HEK293T (cell line): ENCODE data around the gene EPS8L3.
A peak's percentile ranks its signal among the peaks of the same experiment; 100 is the strongest.
"Not testable (repeated sequence)": the region's sequence is repeated elsewhere in the genome, so short reads cannot be mapped to it uniquely, and the experiment has no call there.

Experiments used
- CTCF ChIA-PET: fragments of 350-600 bp; formaldehyde crosslinking; extraction: SDS; loops from one replicate; lab custom pipeline; 2021; ENCODE audit warnings: antibody characterized with exemption, inconsistent platforms; lab: Yijun Ruan, JAX
- POLR2A ChIA-PET: fragments of 350-600 bp; formaldehyde crosslinking; extraction: SDS; loops from one replicate; lab custom pipeline; 2020; ENCODE audit warnings: antibody characterized with exemption, inconsistent platforms; lab: Yijun Ruan, JAX
- DNase-seq: peaks from one replicate; pipeline ENCODE4 v3.0.0; 2012; ENCODE audit warnings: mixed read lengths; ENCODE audit errors: extremely low spot score
- ARNT ChIP-seq: fragments of 450-650 bp; IDR thresholded peaks from 2 replicates; pipeline ENCODE4 v1.6.1; 2017; ENCODE audit warnings: mild to moderate bottlenecking
- BHLHE40 ChIP-seq: fragments of 450-650 bp; IDR thresholded peaks from 2 replicates; pipeline ENCODE4 v1.6.1; 2016; ENCODE audit warnings: mild to moderate bottlenecking, moderate library complexity, borderline replicate concordance
- CTBP1 ChIP-seq: fragments of 450-650 bp; IDR thresholded peaks from 2 replicates; pipeline ENCODE4 v1.6.1; 2016; ENCODE audit warnings: borderline replicate concordance
- ELF4 ChIP-seq: fragments of 450-650 bp; IDR thresholded peaks from 2 replicates; pipeline ENCODE4 v1.6.1; 2017; ENCODE audit warnings: antibody characterized with exemption
- FOXA1 ChIP-seq: fragments of 450-650 bp; IDR thresholded peaks from 2 replicates; pipeline ENCODE4 v1.6.1; 2016; ENCODE audit warnings: mild to moderate bottlenecking
- FOXK2 ChIP-seq: fragments of 450-650 bp; IDR thresholded peaks from 2 replicates; pipeline ENCODE4 v1.6.1; 2016; ENCODE audit warnings: mild to moderate bottlenecking
- FOXM1 ChIP-seq: fragments of 450-650 bp; IDR thresholded peaks from 2 replicates; pipeline ENCODE4 v1.6.1; 2017; ENCODE audit warnings: mild to moderate bottlenecking, borderline replicate concordance
- HDGF ChIP-seq: fragments of 450-650 bp; IDR thresholded peaks from 2 replicates; pipeline ENCODE4 v1.6.1; 2017; ENCODE audit warnings: antibody characterized with exemption, borderline replicate concordance
- L3MBTL2 ChIP-seq: fragments of 450-650 bp; conservative IDR thresholded peaks from 2 replicates; pipeline ENCODE4 v1.6.1; 2016; ENCODE audit warnings: mild to moderate bottlenecking
- LEF1 ChIP-seq: fragments of 450-650 bp; IDR thresholded peaks from 2 replicates; pipeline ENCODE4 v1.6.1; 2017; ENCODE audit warnings: mild to moderate bottlenecking, borderline replicate concordance
- NFRKB ChIP-seq: fragments of 450-650 bp; IDR thresholded peaks from 2 replicates; pipeline ENCODE4 v1.6.1; 2016; ENCODE audit warnings: mild to moderate bottlenecking, moderate library complexity
- PKNOX1 ChIP-seq: fragments of 450-650 bp; IDR thresholded peaks from 2 replicates; pipeline ENCODE4 v1.6.1; 2016
- SP1 ChIP-seq: fragments of 450-650 bp; IDR thresholded peaks from 2 replicates; pipeline ENCODE4 v1.6.1; 2017
- SUZ12 ChIP-seq: fragments of 450-650 bp; IDR thresholded peaks from 2 replicates; pipeline ENCODE4 v1.6.1; 2016; ENCODE audit warnings: mild to moderate bottlenecking
- TARDBP ChIP-seq: fragments of 450-650 bp; IDR thresholded peaks from 2 replicates; pipeline ENCODE4 v1.6.1; 2016
- ZNF384 ChIP-seq: fragments of 450-650 bp; IDR thresholded peaks from 2 replicates; pipeline ENCODE4 v1.6.1; 2016

Gene EPS8L3

DNA sequence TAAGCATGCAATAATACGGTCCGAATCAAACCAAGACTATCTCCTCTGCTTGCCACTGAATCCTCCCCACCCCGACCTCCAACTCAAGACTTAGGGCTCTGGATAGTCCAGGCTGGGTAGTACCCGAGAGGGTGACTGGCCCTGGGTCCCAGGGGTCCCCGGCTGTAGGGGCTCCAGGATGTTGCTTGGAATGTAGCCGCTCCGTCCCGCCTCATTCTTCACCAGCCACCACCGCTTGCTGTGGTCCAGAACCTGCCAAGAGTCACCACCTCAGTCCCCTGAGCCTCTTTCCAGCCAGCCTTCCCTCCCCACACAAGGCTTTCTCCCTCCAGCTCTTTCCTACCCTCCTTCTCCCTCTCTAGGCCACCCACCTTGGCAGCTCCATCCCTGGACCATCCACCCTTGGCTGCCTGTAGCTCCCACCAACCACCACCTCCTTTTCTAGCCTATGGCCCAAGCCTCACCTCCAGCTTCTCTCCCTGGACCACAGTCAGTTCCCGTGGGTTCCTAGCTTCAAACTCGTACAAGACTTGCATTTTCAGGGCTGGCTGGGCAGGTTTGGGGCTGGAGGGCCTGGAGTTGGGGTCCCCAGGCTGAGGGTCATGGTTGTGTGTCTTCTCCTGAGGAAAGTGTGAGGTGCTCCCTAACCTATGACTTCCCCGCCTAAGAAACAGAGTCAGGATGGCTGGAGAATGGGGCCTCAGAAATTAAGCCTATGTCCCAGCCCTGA lies 12.0 kb downstream of the EPS8L3 start:
- POLR2A ChIA-PET, result no interaction called here
- TF ChIP-seq CTBP1, result no peak
- no peak for TF ChIP-seq FOXA1
- TF ChIP-seq HDGF, result no peak
- TF ChIP-seq NFRKB, result no peak
- TF ChIP-seq SUZ12, result no peak
- TF ChIP-seq PKNOX1, result no peak
- no peak for TF ChIP-seq ELF4
- no peak for TF ChIP-seq ZNF384
- TF ChIP-seq FOXK2, result no peak
- TF ChIP-seq L3MBTL2, result no peak
- no peak for TF ChIP-seq TARDBP
- no peak for TF ChIP-seq FOXM1
- TF ChIP-seq SP1, result no peak
- no peak for TF ChIP-seq ARNT
- no peak for TF ChIP-seq LEF1
- no peak for TF ChIP-seq BHLHE40
- DNase-seq, result no peak
- CTCF ChIA-PET, result interaction anchor here (0.8 kb wide), 1 partner anchor 192 kb away, joined by 3 read pairs; no protein-coding TSS in a partner anchor

DNA sequence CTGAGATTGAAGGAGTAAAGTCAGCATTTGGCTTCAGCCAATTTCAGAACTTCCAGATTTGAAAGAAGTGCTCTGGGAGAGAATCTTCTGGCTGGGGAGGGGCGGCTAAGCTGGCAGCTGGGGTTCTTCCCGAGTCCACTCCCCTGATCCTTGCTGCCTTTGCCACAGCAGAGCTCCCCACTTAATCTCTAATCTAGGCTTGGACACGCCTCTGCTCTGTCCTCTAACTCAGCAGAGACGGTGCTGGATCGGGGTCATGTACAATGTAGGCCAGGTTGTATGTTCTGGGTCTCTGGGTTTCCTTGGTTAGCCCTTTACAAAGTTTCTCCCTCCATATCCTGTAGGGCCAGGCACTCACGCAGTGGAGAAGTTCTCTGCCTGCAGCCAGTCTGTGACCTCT lies 12.8 kb downstream of the EPS8L3 start:
- ChIA-PET POLR2A (interaction anchor here (1.4 kb wide), 1 partner anchor 11 kb away, joined by 5 read pairs; no protein-coding TSS in a partner anchor), CTCF (interaction anchor here (0.8 kb wide), 1 partner anchor 191 kb away, joined by 3 read pairs; no protein-coding TSS in a partner anchor)
- no peak for DNase-seq
- no peak for TF ChIP-seq CTBP1
- TF ChIP-seq FOXA1, result no peak
- no peak for TF ChIP-seq FOXK2
- no peak for TF ChIP-seq ARNT
- TF ChIP-seq L3MBTL2, result no peak
- no peak for TF ChIP-seq SUZ12
- TF ChIP-seq TARDBP, result no peak
- TF ChIP-seq HDGF, result no peak
- TF ChIP-seq SP1, result no peak
- TF ChIP-seq ZNF384, result no peak
- TF ChIP-seq NFRKB, result no peak
- no peak for TF ChIP-seq FOXM1
- TF ChIP-seq LEF1, result no peak
- no peak for TF ChIP-seq ELF4

GRCh38 chr1:109750241-109750882 lies 13.4 kb downstream of the EPS8L3 start:
- DNase-seq, result no peak
- POLR2A ChIA-PET, result interaction anchor here (1.4 kb wide), 1 partner anchor 11 kb away, joined by 5 read pairs; no protein-coding TSS in a partner anchor
- CTCF ChIA-PET, result interaction anchor here (0.6 to 2.2 kb wide), 3 partner anchors 100 to 1726 kb away, joined by 3 to 8 read pairs (median 4); no protein-coding TSS in a partner anchor
- TF ChIP-seq FOXA1 (no peak), PKNOX1 (no peak), SP1 (no peak), LEF1 (no peak), FOXM1 (no peak), ZNF384 (no peak), NFRKB (no peak), CTBP1 (no peak), FOXK2 (no peak), SUZ12 (no peak), ELF4 (no peak), HDGF (no peak), BHLHE40 (no peak), TARDBP (no peak), L3MBTL2 (no peak)

DNA sequence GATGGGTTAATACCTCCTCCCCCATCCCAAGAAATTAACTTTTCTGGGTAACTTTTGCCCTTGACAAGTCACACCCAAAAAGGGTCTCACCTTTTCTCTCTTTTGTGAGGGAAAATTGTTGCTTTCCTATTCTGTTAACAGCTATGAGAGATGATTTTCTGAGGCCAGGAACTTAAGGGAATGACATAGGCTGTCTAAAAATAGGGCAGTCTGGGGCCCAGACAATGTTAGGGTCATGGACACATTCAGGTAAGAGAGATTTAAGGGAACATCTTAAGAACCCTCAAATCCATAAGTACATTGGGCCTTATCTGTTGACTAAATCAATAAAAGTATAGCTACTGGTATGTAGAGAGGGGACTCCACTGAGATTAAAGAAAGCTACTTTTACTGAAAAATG lies 14.5 kb downstream of the EPS8L3 start:
- TF ChIP-seq HDGF (no peak), FOXM1 (no peak), LEF1 (no peak), CTBP1 (no peak), FOXA1 (no peak)
- ChIA-PET CTCF (interaction anchor here (0.6 to 2.2 kb wide), 2 partner anchors 109 to 203 kb away, joined by 3 to 8 read pairs; no protein-coding TSS in a partner anchor), POLR2A (interaction anchor here (1.4 kb wide), 1 partner anchor 9 kb away, joined by 5 read pairs; no protein-coding TSS in a partner anchor)
- DNase-seq, result no peak

- CTCF ChIA-PET, result interaction anchor here (2.2 kb wide), 1 partner anchor 108 kb away, joined by 8 read pairs; no protein-coding TSS in a partner anchor
- DNase-seq, POLR2A ChIA-PET: not testable (repeated sequence)
These were observed 15.4 kb downstream of the EPS8L3 start for GRCh38 chr1:109748311-109748710.

GRCh38 chr1:109740615-109741373 lies 22.9 kb downstream of the EPS8L3 start, which contains the start of gene GSTM3:
TSS of gene GSTM3 (minus strand) at chr1:109741038. CDS start at chr1:109740287, 751 bp downstream.
- TF ChIP-seq SUZ12 (no peak), ARNT (no peak), CTBP1 (no peak), PKNOX1 (peak; percentile 62; the same call in 1 of the 2 replicates), BHLHE40 (no peak), HDGF (no peak), TARDBP (no peak), SP1 (no peak)
- CTCF ChIA-PET, result no interaction called here
- POLR2A ChIA-PET, result interaction anchor here (1.2 kb wide), 1 partner anchor 9 kb away, joined by 5 read pairs; no protein-coding TSS in a partner anchor
- no peak for DNase-seq
